Left lung (tissue), 10 donors: Measurements from ENCODE around the gene EHD4. TPM values are rescaled to one million over a fixed set of nuclear protein-coding genes. Genes with fewer than 3 reads are reported as not detected.

Experiments used
- ATAC-seq: fragments of 200-7000 bp; cut with Tn5 transposase; one replicate; pipeline ENCODE4 v1.9.1; 2020; ENCODE audit warnings: moderate library complexity
- DNase-seq, 4 donors: peaks; one replicate each; pipeline ENCODE4 v3.0.0-alpha.2; 2013 to 2020
- H3K27ac ChIP-seq, 2 donors: fragments of 200-600 bp; sonication (generic) in 1 of 2; one replicate each; pipeline versions ENCODE4 v1.5.0 to v1.8.0; 2020 to 2021
- H3K27me3 ChIP-seq, 2 donors: fragments of 200-600 bp; sonication (generic) in 1 of 2; one replicate each; pipeline versions ENCODE4 v1.5.0 to v1.8.0; 2020 to 2021
- H3K36me3 ChIP-seq, 2 donors: fragments of 200-600 bp; sonication (generic) in 1 of 2; one replicate each; pipeline versions ENCODE4 v1.5.0 to v1.8.0; 2020 to 2021
- H3K4me1 ChIP-seq, 2 donors: fragments of 200-600 bp; one replicate each; pipeline ENCODE4 v1.8.0; 2021
- H3K4me3 ChIP-seq, 2 donors: fragments of 200-600 bp; sonication (generic) in 1 of 2; one replicate each; pipeline versions ENCODE4 v1.5.0 to v1.8.0; 2020 to 2021; ENCODE audit warnings: mild to moderate bottlenecking in 1 of 2
- H3K9me3 ChIP-seq, 2 donors: fragments of 200-600 bp; sonication (generic) in 1 of 2; one replicate each; pipeline versions ENCODE4 v1.5.0 to v1.8.0; 2020 to 2021
- CTCF ChIP-seq, 2 donors: fragments of 200-600 bp; sonication (generic) in 1 of 2; IDR thresholded peaks; one replicate each; pipeline versions ENCODE4 v1.5.0 to v1.8.0; 2021; ENCODE audit warnings: antibody characterized with exemption in 2 of 2
- intact Hi-C, 2 donors: fragments of 100-400 bp; cut with DNase I; formaldehyde crosslinking; loops; one replicate each; pipeline versions ENCODE4 v1.11.2 to v1.14.2; 2022
- polyA plus RNA-seq, 6 donors: library from polyadenylated mRNA; unstranded; fragments of 120-200 nt; gene quantifications; one replicate each; pipeline ENCODE4 v1.2.1, GENCODE V29; 2013; ENCODE audit not compliant: insufficient read length in 6 of 6
- total RNA-seq, 2 donors: library from RNA; stranded (reverse); fragmentation: NEBNext Ultra II Directional; extraction: Animal tissue kit (Norgen Biotek cat#: 25700); gene quantifications; one replicate each; pipeline ENCODE4 v1.2.1, GENCODE V29; 2021
- donor health status: DM: no; HTN: yes; CAD: no.
- donor health status: DM: no; HTN: no; CAD: no.

The EHD4 gene
- total and polyA plus RNA-seq, 8 donors = 11.7 to 32.6 (median 13.1) TPM

DNA sequence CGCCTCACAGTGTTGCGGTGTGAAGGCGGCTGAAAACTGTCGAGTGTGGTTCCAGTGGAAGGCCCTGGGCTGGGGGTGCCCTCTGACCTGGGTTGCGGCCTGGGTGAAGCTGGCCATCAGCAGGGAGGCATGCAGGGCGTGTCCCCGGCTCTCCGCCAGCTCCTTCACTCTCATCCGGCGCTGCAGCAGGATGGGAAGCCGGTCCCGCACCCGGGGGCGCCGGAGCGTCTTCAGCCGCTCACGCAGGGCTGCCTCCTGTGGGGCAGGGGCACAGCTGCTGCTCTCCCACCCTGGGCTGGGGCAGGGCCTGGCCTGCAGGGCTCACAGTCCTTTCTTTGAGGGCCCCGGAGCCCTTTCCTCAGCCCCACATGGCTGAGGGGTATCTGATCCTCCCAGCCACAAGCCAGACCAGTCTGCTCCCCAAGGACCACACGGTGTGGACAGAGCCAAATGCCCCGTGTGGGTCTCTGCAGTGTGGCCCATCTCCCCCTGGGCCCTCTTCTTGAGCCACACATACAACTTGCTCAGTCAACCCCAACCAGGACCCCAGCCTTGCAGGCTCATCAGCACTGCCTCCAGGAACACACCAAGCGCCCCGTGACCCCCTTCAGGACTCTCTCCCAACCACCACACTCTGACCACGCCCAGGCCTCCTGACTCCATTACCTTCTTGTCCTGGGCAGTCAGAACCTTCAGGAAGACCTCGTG lies 105.3 kb downstream of the EHD4 start:
- TF ChIP-seq CTCF (IDR thresholded peaks at IDR 0.05) = no peak
- Histone ChIP-seq H3K4me1 (no peaks in the 10 kb centered on the region), H3K27me3 (no peaks in the 10 kb centered on the region), H3K9me3 (no peaks in the 10 kb centered on the region), H3K36me3 (peaks cover 0 to 5% of the 10 kb centered on the region in 2 donors), H3K27ac (no peak overlapping the region), H3K4me3 (no peak overlapping the region)
- ATAC-seq (no peak), DNase-seq (peak in 1 of 4 donors; percentile 65)
- intact Hi-C loops = no loop called here

DNA sequence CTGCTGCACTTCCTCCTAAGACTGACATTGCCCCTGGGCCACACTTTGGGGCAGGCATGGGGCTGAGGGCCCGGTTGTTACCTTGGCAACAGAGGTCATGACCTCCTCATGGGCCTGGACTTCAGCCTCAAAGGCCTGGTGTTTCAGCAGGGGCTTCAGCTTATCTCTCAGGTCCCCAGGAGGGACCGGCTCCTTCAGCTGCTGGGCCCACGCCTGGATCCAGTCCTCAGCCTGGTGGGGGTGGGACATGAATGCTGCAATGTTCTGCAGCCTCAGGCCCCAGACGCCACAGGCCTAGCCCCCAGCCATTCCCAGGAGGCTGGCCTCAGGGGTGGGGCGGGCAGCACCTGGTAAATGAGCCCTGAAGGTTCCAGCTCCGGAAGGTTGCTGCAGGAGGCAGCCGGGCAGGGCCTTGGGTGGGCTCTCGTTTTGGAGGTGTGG lies 106.1 kb downstream of the EHD4 start:
- Histone ChIP-seq H3K27ac (no peak overlapping the region), H3K27me3 (no peaks in the 10 kb centered on the region), H3K4me3 (no peak overlapping the region), H3K36me3 (peaks cover 0 to 5% of the 10 kb centered on the region in 2 donors), H3K4me1 (no peaks in the 10 kb centered on the region), H3K9me3 (no peaks in the 10 kb centered on the region)
- ATAC-seq (no peak), DNase-seq (no peak)
- intact Hi-C loops = no loop called here
- no peak for TF ChIP-seq CTCF (IDR thresholded peaks at IDR 0.05)

DNA sequence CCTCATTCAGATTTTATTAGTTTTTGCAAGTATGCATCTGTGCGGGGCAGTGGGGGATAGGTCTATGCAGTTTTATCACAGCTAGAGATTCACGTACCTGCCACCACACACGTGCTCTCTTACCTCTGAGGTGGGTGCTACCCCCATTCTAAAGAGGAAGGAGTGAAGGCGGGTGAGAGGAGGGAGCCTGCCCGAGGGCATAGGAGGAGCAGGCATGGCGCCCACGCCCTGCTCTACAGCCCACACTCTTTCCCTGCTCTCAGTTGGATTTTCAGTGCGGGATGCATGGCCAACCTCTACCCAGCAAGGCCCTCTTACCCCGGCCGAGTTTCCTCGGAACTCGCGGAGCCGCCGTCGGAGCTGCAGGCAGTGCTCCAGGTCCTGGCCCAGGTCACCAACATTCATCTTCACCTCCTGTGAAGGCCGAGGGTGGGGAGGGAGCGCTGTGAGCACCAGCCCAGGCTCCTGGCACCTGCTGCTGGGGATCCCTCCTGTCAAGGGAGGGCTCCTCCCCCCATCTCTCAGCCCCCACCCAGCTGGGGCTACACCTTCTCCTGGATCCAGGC lies 106.8 kb downstream of the EHD4 start:
- Histone ChIP-seq H3K27ac (no peak overlapping the region), H3K9me3 (no peaks in the 10 kb centered on the region), H3K4me1 (no peaks in the 10 kb centered on the region), H3K4me3 (no peak overlapping the region), H3K27me3 (no peaks in the 10 kb centered on the region), H3K36me3 (peaks cover 0 to 5% of the 10 kb centered on the region in 2 donors)
- no peak for DNase-seq
- ATAC-seq = no peak
- TF ChIP-seq CTCF (IDR thresholded peaks at IDR 0.05) = no peak
- intact Hi-C loops = no loop called here

DNA sequence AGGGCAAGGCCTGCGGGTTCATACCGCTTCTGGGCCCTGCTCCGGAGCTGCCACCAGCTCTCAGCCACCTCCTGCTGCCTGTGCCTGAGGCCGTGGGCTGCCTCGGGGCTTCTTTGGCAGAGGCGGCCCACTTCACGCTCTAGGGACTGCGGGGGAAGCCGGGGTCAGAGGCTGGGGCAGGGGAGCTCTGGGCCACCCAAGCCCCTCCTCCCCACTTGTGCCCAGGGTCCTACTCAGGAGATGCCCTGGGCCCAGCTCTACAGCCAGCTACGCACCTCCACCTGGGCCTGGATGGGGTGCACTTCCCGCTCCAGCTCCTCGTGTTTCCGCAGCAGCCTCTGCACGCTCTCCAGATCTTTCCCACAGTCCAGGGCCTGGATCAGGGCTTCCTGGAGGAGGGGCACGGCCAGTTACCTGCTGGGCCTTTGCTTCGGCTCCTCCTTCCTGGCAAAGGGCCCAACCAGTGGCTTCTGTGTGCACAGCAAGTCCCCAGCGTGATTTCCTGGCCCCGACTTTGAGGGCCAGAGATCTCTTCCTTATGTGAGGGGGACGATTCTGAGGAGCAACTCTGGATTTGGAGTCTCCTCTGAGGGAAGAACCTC lies 109.7 kb downstream of the EHD4 start:
- TF ChIP-seq CTCF (IDR thresholded peaks at IDR 0.05) = no peak
- DNase-seq (peak in 1 of 4 donors; percentile 52), ATAC-seq (peak; percentile 53)
- Histone ChIP-seq H3K4me1 (no peaks in the 10 kb centered on the region), H3K9me3 (no peaks in the 10 kb centered on the region), H3K4me3 (no peak overlapping the region), H3K27me3 (no peaks in the 10 kb centered on the region), H3K36me3 (peaks cover 0 to 5% of the 10 kb centered on the region in 2 donors), H3K27ac (no peak overlapping the region)
- intact Hi-C loops = no loop called here

DNA sequence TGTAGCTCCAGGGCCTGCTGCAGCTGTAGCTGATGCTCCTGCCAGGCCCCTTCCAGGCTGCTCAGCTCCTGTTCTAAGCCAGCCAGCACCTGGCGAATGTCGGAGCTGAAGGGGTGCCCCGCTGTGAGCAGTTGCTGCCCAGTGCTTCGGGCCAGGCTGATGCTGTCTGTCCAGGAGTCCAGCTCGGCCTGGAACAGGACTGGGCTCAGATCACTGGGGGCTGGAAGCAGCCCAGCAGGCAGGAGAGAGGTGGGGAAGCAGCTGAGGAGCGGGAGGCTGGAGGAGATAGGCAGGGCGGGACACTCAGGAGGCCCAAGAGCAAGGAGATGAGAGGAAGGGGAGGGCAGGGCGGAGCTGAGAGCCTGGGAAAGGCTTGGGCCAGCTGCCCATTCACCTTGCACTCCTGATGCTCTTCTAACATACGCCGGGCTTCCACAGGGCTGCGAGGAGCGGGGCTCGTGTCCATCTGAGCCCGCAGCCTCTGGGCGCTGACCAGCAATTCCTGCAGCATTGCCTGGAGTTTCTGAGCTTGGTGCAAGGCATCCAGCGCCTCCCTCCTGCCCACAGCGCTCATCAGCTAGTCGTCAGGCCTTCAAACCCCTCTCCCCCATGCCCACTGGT lies 110.5 kb downstream of the EHD4 start:
- H3K4me1 ChIP-seq = no peaks in the 10 kb centered on the region
- no peaks in the 10 kb centered on the region for H3K27me3 ChIP-seq
- intact Hi-C loops = no loop called here
- no peak overlapping the region for H3K4me3 ChIP-seq
- H3K27ac ChIP-seq = no peak overlapping the region
- peaks cover 0 to 5% of the 10 kb centered on the region in 2 donors for H3K36me3 ChIP-seq
- TF ChIP-seq CTCF (IDR thresholded peaks at IDR 0.05) = no peak
- no peaks in the 10 kb centered on the region for H3K9me3 ChIP-seq
- DNase-seq = no peak
- ATAC-seq = no peak
